HFF-Myc (cell line): Measurements from ENCODE around the gene GUCD1.

Experiments used
- DNase-seq: peaks from one replicate; pipeline ENCODE4 v3.0.0-alpha.2; 2011; ENCODE audit warnings: low read depth; ENCODE audit errors: extremely low read depth
- H3K4me3 ChIP-seq: replicated peaks from 2 replicates; pipeline ENCODE4 v1.5.1; 2011; ENCODE audit warnings: low read depth, mild to moderate bottlenecking, control low read depth, low read length
- CTCF ChIP-seq: IDR thresholded peaks from 2 replicates; pipeline ENCODE4 v1.5.1; 2012; ENCODE audit warnings: mild to moderate bottlenecking, low read depth, low read length, control low read depth; ENCODE audit errors: missing control alignments

GUCD1 gene

GRCh38 chr22:24587251-24587650 lies 32.3 kb upstream of the GUCD1 start:
- no peak for DNase-seq
- no peak overlapping the region for H3K4me3 ChIP-seq

GRCh38 chr22:24585927-24586546 lies 31.1 kb upstream of the GUCD1 start:
- no peak for TF ChIP-seq CTCF
- no peak overlapping the region for H3K4me3 ChIP-seq
- DNase-seq: no peak

More at GRCh38 chr22:24587251-24587650, 32.3 kb upstream of the GUCD1 start:
- TF ChIP-seq CTCF: no peak

GRCh38 chr22:24585461-24585860 lies 30.5 kb upstream of the GUCD1 start:
- TF ChIP-seq CTCF: no peak
- DNase-seq: no peak

GRCh38 chr22:24584871-24585411 lies 30.0 kb upstream of the GUCD1 start:
- DNase-seq: no peak
- TF ChIP-seq CTCF: no peak
- H3K4me3 ChIP-seq: no peak overlapping the region

More at GRCh38 chr22:24585461-24585860, 30.5 kb upstream of the GUCD1 start:
- no peak overlapping the region for H3K4me3 ChIP-seq

GRCh38 chr22:24584166-24584790 lies 29.3 kb upstream of the GUCD1 start:
- no peak for TF ChIP-seq CTCF
- H3K4me3 ChIP-seq: no peak overlapping the region
- DNase-seq: no peak

GRCh38 chr22:24583221-24584165 lies 28.6 kb upstream of the GUCD1 start:
- no peak overlapping the region for H3K4me3 ChIP-seq
- no peak for TF ChIP-seq CTCF
- no peak for DNase-seq
